SU-DHL-6 (cell line): ENCODE data around the gene UQCC5.

Experiments used
- H2AFZ ChIP-seq: fragments of 200-600 bp; sonication (generic); 2 replicates; pipeline ENCODE4 v1.6.1; 2014; ENCODE audit warnings: low read depth, mild to moderate bottlenecking, moderate library complexity, mixed read lengths, antibody characterized with exemption, low read length; ENCODE audit not compliant: severe bottlenecking
- H3F3A ChIP-seq: fragments of 200-600 bp; shearing (Covaris generic); 2 replicates; pipeline ENCODE4 v1.6.0; 2016; ENCODE audit warnings: antibody characterized with exemption, mild to moderate bottlenecking; ENCODE audit not compliant: insufficient read depth
- H3K27ac ChIP-seq: fragments of 200-600 bp; sonication (generic); 2 replicates; pipeline ENCODE4 v1.5.1; 2016; ENCODE audit warnings: low read depth, mild to moderate bottlenecking, low read length, moderate library complexity, mixed read lengths
- H3K27me3 ChIP-seq: fragments of 200-600 bp; sonication (generic), shearing (Covaris generic); 2 replicates; pipeline ENCODE4 v1.6.0; 2014; ENCODE audit warnings: mild to moderate bottlenecking, low read length
- H3K36me3 ChIP-seq: fragments of 200-600 bp; sonication (generic); 2 replicates; pipeline ENCODE4 v1.6.1; 2014; ENCODE audit warnings: mild to moderate bottlenecking, low read length, mixed read lengths
- H3K4me2 ChIP-seq: fragments of 300-600, 200-600 bp; shearing (Covaris generic), sonication (generic); 2 replicates; pipeline ENCODE4 v1.6.0; 2014; ENCODE audit warnings: low read length, low read depth, mild to moderate bottlenecking; ENCODE audit not compliant: poor library complexity, severe bottlenecking
- H3K4me3 ChIP-seq: fragments of 200-600 bp; sonication (generic); 2 replicates; pipeline ENCODE4 v1.5.1; 2014; ENCODE audit warnings: antibody characterized with exemption, low read length, mild to moderate bottlenecking, mixed read lengths; ENCODE audit not compliant: insufficient read depth, poor library complexity, severe bottlenecking
- H3K79me2 ChIP-seq: fragments of 200-600 bp; sonication (generic); 2 replicates; pipeline ENCODE4 v1.6.1; 2014; ENCODE audit warnings: mild to moderate bottlenecking, low read length, moderate library complexity; ENCODE audit not compliant: insufficient read depth
- H3K9ac ChIP-seq: fragments of 200-600 bp; sonication (generic); 2 replicates; pipeline ENCODE4 v1.7.0; 2014; ENCODE audit warnings: mild to moderate bottlenecking, low read length
- H3K9me2 ChIP-seq: fragments of 200-600 bp; sonication (generic); replicated peaks from 2 replicates; pipeline ENCODE4 v1.6.1; 2014; ENCODE audit warnings: low read length; ENCODE audit not compliant: insufficient read depth
- H3K9me3 ChIP-seq: fragments of 200-600 bp; sonication (generic); 2 replicates; pipeline ENCODE4 v1.6.1; 2014; ENCODE audit warnings: low read length, mixed read lengths; ENCODE audit not compliant: insufficient read depth
- H4K20me1 ChIP-seq: fragments of 200-600 bp; sonication (generic); 2 replicates; pipeline ENCODE4 v1.6.1; 2014; ENCODE audit warnings: low read depth, mild to moderate bottlenecking, antibody characterized with exemption, low read length, moderate library complexity, mixed read lengths
- EZH2phosphoT487 ChIP-seq: fragments of 200-600 bp; sonication (generic), shearing (Covaris generic); conservative IDR thresholded peaks from 2 replicates; pipeline ENCODE4 v1.6.1; 2018; ENCODE audit warnings: mild to moderate bottlenecking, antibody characterized with exemption, low read length, moderate library complexity, mixed read lengths
- TF ChIP-seq, protein P1 (sequence below): fragments of 200-600 bp; sonication (generic); IDR thresholded peaks from one replicate; pipeline ENCODE4 v1.5.1; 2017; ENCODE audit warnings: antibody characterized with exemption, mild to moderate bottlenecking, low read length, moderate library complexity; ENCODE audit not compliant: insufficient read depth, poor library complexity, severe bottlenecking

UQCC5 gene

DNA sequence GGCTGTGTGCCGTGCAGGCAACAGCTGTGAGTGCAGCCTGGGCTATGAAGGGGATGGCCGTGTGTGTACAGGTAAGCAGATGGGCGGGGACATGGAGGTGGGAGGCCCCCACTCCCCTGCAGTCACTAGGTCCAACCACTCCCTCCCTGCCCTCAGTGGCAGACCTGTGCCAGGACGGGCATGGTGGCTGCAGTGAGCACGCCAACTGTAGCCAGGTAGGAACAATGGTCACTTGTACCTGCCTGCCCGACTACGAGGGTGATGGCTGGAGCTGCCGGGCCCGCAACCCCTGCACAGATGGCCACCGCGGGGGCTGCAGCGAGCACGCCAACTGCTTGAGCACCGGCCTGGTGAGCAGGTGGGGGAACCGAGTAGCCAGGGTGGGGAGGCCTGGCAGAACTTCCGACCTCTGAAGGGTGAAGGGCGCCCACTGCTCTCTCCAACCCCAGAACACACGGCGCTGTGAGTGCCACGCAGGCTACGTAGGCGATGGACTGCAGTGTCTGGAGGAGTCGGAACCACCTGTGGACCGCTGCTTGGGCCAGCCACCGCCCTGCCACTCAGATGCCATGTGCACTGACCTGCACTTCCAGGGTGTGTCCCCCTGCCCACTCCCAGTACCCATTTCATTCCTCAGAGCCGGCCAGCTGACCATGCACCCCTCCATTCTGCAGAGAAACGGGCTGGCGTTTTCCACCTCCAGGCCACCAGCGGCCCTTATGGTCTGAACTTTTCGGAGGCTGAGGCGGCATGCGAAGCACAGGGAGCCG is 14.3 kb upstream of the UQCC5 start:
- Histone ChIP-seq H3K9ac (no peak overlapping the region), H3K4me3 (no peak overlapping the region), H3K4me2 (no peak overlapping the region), H3F3A (no peaks in the 10 kb centered on the region), H3K27me3 (no peaks in the 10 kb centered on the region), H3K9me3 (no peaks in the 10 kb centered on the region), H3K36me3 (no peaks in the 10 kb centered on the region; the same call in 1 of the 2 replicates), H2AFZ (no peak overlapping the region), H4K20me1 (no peaks in the 10 kb centered on the region), H3K79me2 (no peaks in the 10 kb centered on the region), H3K9me2 (no peaks in the 10 kb centered on the region), H3K27ac (no peak overlapping the region)
- no peak for TF ChIP-seq EZH2phosphoT487
- TF ChIP-seq, protein P1, sequence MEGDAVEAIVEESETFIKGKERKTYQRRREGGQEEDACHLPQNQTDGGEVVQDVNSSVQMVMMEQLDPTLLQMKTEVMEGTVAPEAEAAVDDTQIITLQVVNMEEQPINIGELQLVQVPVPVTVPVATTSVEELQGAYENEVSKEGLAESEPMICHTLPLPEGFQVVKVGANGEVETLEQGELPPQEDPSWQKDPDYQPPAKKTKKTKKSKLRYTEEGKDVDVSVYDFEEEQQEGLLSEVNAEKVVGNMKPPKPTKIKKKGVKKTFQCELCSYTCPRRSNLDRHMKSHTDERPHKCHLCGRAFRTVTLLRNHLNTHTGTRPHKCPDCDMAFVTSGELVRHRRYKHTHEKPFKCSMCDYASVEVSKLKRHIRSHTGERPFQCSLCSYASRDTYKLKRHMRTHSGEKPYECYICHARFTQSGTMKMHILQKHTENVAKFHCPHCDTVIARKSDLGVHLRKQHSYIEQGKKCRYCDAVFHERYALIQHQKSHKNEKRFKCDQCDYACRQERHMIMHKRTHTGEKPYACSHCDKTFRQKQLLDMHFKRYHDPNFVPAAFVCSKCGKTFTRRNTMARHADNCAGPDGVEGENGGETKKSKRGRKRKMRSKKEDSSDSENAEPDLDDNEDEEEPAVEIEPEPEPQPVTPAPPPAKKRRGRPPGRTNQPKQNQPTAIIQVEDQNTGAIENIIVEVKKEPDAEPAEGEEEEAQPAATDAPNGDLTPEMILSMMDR = no peak

DNA sequence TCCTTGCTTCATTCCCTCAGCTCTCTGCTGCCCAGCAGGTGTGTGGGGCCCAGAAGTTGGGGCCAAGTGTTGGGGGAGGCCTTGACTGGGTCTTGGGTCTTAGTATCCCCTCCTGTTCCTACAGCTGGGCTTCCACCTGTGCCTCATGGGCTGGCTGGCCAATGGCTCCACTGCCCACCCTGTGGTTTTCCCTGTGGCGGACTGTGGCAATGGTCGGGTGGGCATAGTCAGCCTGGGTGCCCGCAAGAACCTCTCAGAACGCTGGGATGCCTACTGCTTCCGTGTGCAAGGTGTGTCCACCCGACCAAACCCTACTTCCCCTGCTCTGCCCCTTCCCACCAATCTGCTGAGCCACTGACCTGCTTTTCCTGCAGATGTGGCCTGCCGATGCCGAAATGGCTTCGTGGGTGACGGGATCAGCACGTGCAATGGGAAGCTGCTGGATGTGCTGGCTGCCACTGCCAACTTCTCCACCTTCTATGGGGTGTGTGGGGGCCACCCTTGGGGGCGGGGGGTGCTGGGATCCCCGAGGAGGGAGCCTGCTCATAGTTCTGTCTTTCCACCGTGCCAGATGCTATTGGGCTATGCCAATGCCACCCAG is 13.7 kb upstream of the UQCC5 start:
- Histone ChIP-seq H3K9ac (no peak overlapping the region), H3K9me3 (no peaks in the 10 kb centered on the region), H3K36me3 (peaks cover 3% of the 10 kb centered on the region; the same call in 1 of the 2 replicates), H3K4me2 (no peak overlapping the region), H3K4me3 (no peak overlapping the region), H3K79me2 (no peaks in the 10 kb centered on the region), H3K27me3 (no peaks in the 10 kb centered on the region), H3K9me2 (no peaks in the 10 kb centered on the region), H4K20me1 (no peaks in the 10 kb centered on the region), H2AFZ (no peak overlapping the region), H3F3A (no peaks in the 10 kb centered on the region), H3K27ac (no peak overlapping the region)
- TF ChIP-seq, protein P1 = no peak
- no peak for TF ChIP-seq EZH2phosphoT487

DNA sequence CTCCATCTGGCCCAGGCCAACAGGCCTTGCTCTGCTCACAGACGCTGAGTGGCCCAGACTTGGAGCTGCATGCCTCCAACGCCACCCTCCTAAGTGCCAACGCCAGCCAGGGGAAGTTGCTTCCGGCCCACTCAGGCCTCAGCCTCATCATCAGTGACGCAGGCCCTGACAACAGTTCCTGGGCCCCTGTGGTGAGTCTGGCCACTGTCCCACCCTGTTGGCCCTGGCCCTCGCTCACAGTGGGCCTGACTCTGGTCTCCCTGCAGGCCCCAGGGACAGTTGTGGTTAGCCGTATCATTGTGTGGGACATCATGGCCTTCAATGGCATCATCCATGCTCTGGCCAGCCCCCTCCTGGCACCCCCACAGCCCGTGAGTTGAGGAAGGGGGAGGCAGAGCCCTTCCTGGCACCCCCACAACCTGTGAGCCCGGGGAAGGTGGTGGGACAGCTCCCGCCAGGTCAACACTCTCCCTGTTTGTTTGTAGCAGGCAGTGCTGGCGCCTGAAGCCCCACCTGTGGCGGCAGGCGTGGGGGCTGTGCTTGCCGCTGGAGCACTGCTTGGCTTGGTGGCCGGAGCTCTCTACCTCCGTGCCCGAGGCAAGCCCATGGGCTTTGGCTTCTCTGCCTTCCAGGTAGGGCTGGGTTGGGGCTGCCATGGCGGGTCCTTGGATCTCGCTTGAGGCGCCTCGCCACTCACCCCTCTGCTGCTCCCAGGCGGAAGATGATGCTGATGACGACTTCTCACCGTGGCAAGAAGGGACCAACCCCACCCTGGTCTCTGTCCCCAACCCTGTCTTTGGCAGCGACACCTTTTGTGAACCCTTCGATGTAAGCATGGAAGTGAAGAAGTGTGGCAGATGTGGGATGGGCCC is 12.8 kb upstream of the UQCC5 start:
- H3K9me3 ChIP-seq = no peaks in the 10 kb centered on the region
- H3K9me2 ChIP-seq = no peaks in the 10 kb centered on the region
- TF ChIP-seq, protein P1 = no peak
- no peak for TF ChIP-seq EZH2phosphoT487
- H3K27me3 ChIP-seq = no peaks in the 10 kb centered on the region
- H4K20me1 ChIP-seq = no peaks in the 10 kb centered on the region
- H3K9ac ChIP-seq = no peak overlapping the region
- no peak overlapping the region for H3K4me3 ChIP-seq
- H3K36me3 ChIP-seq = peaks cover 4% of the 10 kb centered on the region; the same call in 1 of the 2 replicates
- no peaks in the 10 kb centered on the region for H3K79me2 ChIP-seq
- no peak overlapping the region for H2AFZ ChIP-seq
- H3F3A ChIP-seq = no peaks in the 10 kb centered on the region
- H3K27ac ChIP-seq = no peak overlapping the region
- H3K4me2 ChIP-seq = no peak overlapping the region
